Endothelial cell of umbilical vein (primary cell): ENCODE results near the gene ACTR3. TPM values are rescaled to one million over a fixed set of nuclear protein-coding genes. Genes with fewer than 3 reads are reported as not detected.

ENCODE experiments used
- BruUV-seq: library from RNA; stranded (reverse); fragments of 400-500 nt; replicated peaks from 2 replicates; lab custom pipeline; 2021; lab: Mats Ljungman, UMichigan
- CTCF ChIA-PET: fragments of 300-600, 350-600 bp; sonication (Branson Sonifier 250); formaldehyde crosslinking; loops from one replicate; lab custom pipeline; 2021; ENCODE audit warnings: antibody characterized with exemption, inconsistent platforms; lab: Charles Lee
- POLR2A ChIA-PET: fragments of 300-600, 350-600 bp; sonication (Branson Sonifier 250); formaldehyde crosslinking; loops from one replicate; lab custom pipeline; 2021; ENCODE audit warnings: antibody characterized with exemption, inconsistent platforms; lab: Charles Lee
- DNase-seq: peaks from one replicate; pipeline ENCODE4 v3.0.0-alpha.2; 2011; ENCODE audit warnings: low read depth, low spot score
- FAIRE-seq: peaks from 2 replicates; lab custom pipeline; 2011; peaks lifted over from hg19 to GRCh38; lab: Jason Lieb, UNC
- H2AFZ ChIP-seq: 2 replicates; pipeline ENCODE4 v1.6.0; 2012; ENCODE audit warnings: low read depth, low read length, control low read depth, inconsistent platforms
- H3K27ac ChIP-seq: 2 replicates; pipeline ENCODE4 v1.5.1; 2011; ENCODE audit warnings: low read depth, mild to moderate bottlenecking, control low read depth, low read length, moderate library complexity; ENCODE audit not compliant: insufficient read depth
- H3K27me3 ChIP-seq, 2 experiments: 2 replicates each; pipeline versions ENCODE4 v1.6.0 to v1.6.1; 2011; ENCODE audit warnings: low read length in 2 of 2, mixed read lengths in 1 of 2; ENCODE audit not compliant: control insufficient read depth in 2 of 2, insufficient read depth in 2 of 2
- H3K36me3 ChIP-seq, 2 experiments: 2 replicates in 1 of 2; 3 replicates in 1 of 2; pipeline ENCODE4 v1.5.1; 2011; ENCODE audit warnings: low read length in 2 of 2, mild to moderate bottlenecking in 1 of 2, moderate library complexity in 1 of 2; ENCODE audit not compliant: control insufficient read depth in 2 of 2, insufficient read depth in 2 of 2; ENCODE audit errors: extremely low read depth in 1 of 2
- H3K4me1 ChIP-seq: 3 replicates; pipeline ENCODE4 v1.5.1; 2011; ENCODE audit warnings: mild to moderate bottlenecking, low read length; ENCODE audit not compliant: control insufficient read depth, insufficient read depth; ENCODE audit errors: extremely low read depth
- H3K4me2 ChIP-seq: 2 replicates; pipeline ENCODE4 v1.6.1; 2011; ENCODE audit warnings: low read length, control low read depth, mixed read lengths; ENCODE audit not compliant: insufficient read depth
- H3K4me3 ChIP-seq, 3 experiments: fragments of 200-600 bp in 1 of 3; sonication (generic), shearing (Covaris generic) in 1 of 3; replicated peaks in 1 of 3; 2 replicates each; pipeline ENCODE4 v1.5.1; 2011 to 2016; ENCODE audit warnings: control low read depth in 3 of 3, low read length in 3 of 3, mild to moderate bottlenecking in 2 of 3, inconsistent platforms in 1 of 3, low read depth in 1 of 3, moderate library complexity in 1 of 3; ENCODE audit not compliant: insufficient read depth in 1 of 3
- H3K79me2 ChIP-seq: 2 replicates; pipeline ENCODE4 v1.6.0; 2012; ENCODE audit warnings: low read length, inconsistent platforms; ENCODE audit not compliant: control insufficient read depth, insufficient read depth
- H3K9ac ChIP-seq: replicated peaks from 2 replicates; pipeline ENCODE3; 2011; ENCODE audit warnings: low read length, control low read depth; ENCODE audit not compliant: insufficient read depth; ENCODE audit errors: extremely low read depth
- H3K9me1 ChIP-seq: replicated peaks from 3 replicates; pipeline ENCODE4 v1.6.0; 2011; ENCODE audit warnings: mild to moderate bottlenecking, low read length; ENCODE audit not compliant: control insufficient read depth, insufficient read depth; ENCODE audit errors: extremely low read depth
- H3K9me3 ChIP-seq: replicated peaks from 2 replicates; pipeline ENCODE4 v1.5.1; 2012; ENCODE audit warnings: low read length, inconsistent platforms; ENCODE audit not compliant: control insufficient read depth, insufficient read depth
- H4K20me1 ChIP-seq: replicated peaks from 2 replicates; pipeline ENCODE3; 2011; ENCODE audit warnings: mild to moderate bottlenecking, low read length; ENCODE audit not compliant: control insufficient read depth, insufficient read depth; ENCODE audit errors: extremely low read depth
- CTCF ChIP-seq, 2 donors: IDR thresholded peaks; 1 replicate in 1 of 2; 2 replicates in 1 of 2; pipeline ENCODE4 v1.5.1; 2011; ENCODE audit warnings: low read length in 2 of 2, mild to moderate bottlenecking in 2 of 2, moderate library complexity in 2 of 2, control low read depth in 1 of 2, inconsistent platforms in 1 of 2, low read depth in 1 of 2; ENCODE audit not compliant: insufficient read depth in 1 of 2; ENCODE audit errors: extremely low read depth in 1 of 2
- GATA2 ChIP-seq: IDR thresholded peaks from 2 replicates; pipeline ENCODE4 v1.7.0; 2011; ENCODE audit warnings: low read depth, mild to moderate bottlenecking, moderate library complexity, mixed read lengths, low read length; ENCODE audit not compliant: insufficient read length, insufficient read depth
- JUN ChIP-seq: IDR thresholded peaks from 2 replicates; pipeline ENCODE4 v1.6.1; 2011; ENCODE audit warnings: borderline replicate concordance, low read depth; ENCODE audit not compliant: insufficient read length, insufficient read depth
- MYC ChIP-seq: IDR thresholded peaks from one replicate; pipeline ENCODE4 v1.6.1; 2011; ENCODE audit warnings: mild to moderate bottlenecking, low read depth, low read length
- POLR2A ChIP-seq: IDR thresholded peaks from 2 replicates; pipeline ENCODE4 v1.6.1; 2012; ENCODE audit warnings: low read depth, mild to moderate bottlenecking, control low read depth, low read length
- dilution Hi-C: fragments of 300-500 bp; cut with MboI; formaldehyde crosslinking; loops from one replicate; pipeline ENCODE4 v1.15.0; 2019; ENCODE audit warnings: low sequenced_read_pairs; ENCODE audit not compliant: extremely low pct_ligation_motif_present
- intact Hi-C: fragments of 100-400 bp; cut with micrococcal nuclease; formaldehyde crosslinking; loops from one replicate; pipeline ENCODE4 v1.10.0; 2022
- polyA plus RNA-seq, 4 experiments: library from polyadenylated mRNA; depleted of rRNA in 3 of 4; stranded (reverse) in 3 of 4; unstranded in 1 of 4; fragments of >200 nt; gene quantifications; 2 replicates each; pipeline versions ENCODE4 v1.2.1 to v1.2.3, GENCODE V29; 2011 to 2012; ENCODE audit warnings: missing spikeins in 1 of 4
- total RNA-seq: library from RNA; stranded (reverse); gene quantifications from 2 replicates; pipeline ENCODE4 v1.2.3, GENCODE V29; 2021
- TF ChIP-seq, protein P1 (sequence below): IDR thresholded peaks from 2 replicates; pipeline ENCODE4 v1.6.1; 2011; ENCODE audit not compliant: insufficient read depth, insufficient read length

ACTR3 gene
- total and polyA plus RNA-seq, 2 donors (not counting 3 experiments of a cell fraction or from before 2014, with no cell fraction given): 120 to 401 TPM

GRCh38 chr2:113840518-113840917 is 49.4 kb upstream of the ACTR3 start:
- dilution Hi-C loops: no loop called here
- intact Hi-C loops: no loop called here
- CTCF ChIA-PET: no interaction called here
- Histone ChIP-seq H3K36me3 (no peaks in the 10 kb centered on the region), H4K20me1 (no peaks in the 10 kb centered on the region), H3K27ac (no peak overlapping the region), H3K4me3 (no peak overlapping the region), H3K4me1 (no peaks in the 10 kb centered on the region), H3K9me1 (no peaks in the 10 kb centered on the region), H3K9me3 (no peaks in the 10 kb centered on the region), H2AFZ (no peak overlapping the region), H3K79me2 (no peaks in the 10 kb centered on the region), H3K27me3 (peaks cover 0 to 4% of the 10 kb centered on the region in 2 experiments), H3K4me2 (no peak overlapping the region), H3K9ac (no peak overlapping the region)
- FAIRE-seq: no peak
- POLR2A ChIA-PET: no interaction called here
- BruUV-seq: no TSS peak
- DNase-seq: no peak
- TF ChIP-seq JUN (no peak), CTCF (IDR thresholded peaks at IDR 0.05; ENCODE audit: extremely low read depth in 1 of 2, insufficient read depth in 1 of 2, low read depth in 1 of 2, low read length in 2 of 2) (no peak), MYC (no peak), GATA2 (no peak), POLR2A (no peak)
- TF ChIP-seq, protein P1, sequence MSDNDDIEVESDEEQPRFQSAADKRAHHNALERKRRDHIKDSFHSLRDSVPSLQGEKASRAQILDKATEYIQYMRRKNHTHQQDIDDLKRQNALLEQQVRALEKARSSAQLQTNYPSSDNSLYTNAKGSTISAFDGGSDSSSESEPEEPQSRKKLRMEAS: no peak
